HCT116 (cell line): ENCODE data around the gene CDKAL1. TPM values are rescaled to one million over a fixed set of nuclear protein-coding genes. Genes with fewer than 3 reads are reported as not detected.

Experiments used
- ATAC-seq: fragments of 200-7000 bp; cut with Tn5 transposase; 2 replicates; pipeline ENCODE4 v1.9.1; 2020; ENCODE audit warnings: mild to moderate bottlenecking, moderate library complexity
- BruUV-seq: library from RNA; stranded (reverse); fragments of 400-500 nt; replicated peaks from 2 replicates; lab custom pipeline; 2021; lab: Mats Ljungman, UMichigan
- CTCF ChIA-PET: fragments of 300-600 bp; sonication (Branson Sonifier 250); formaldehyde crosslinking; loops from one replicate; lab custom pipeline; 2021; ENCODE audit warnings: antibody characterized with exemption; lab: Charles Lee
- POLR2A ChIA-PET: fragments of 300-600, 350-600 bp; sonication (Branson Sonifier 250); formaldehyde crosslinking; loops from one replicate; lab custom pipeline; 2021; ENCODE audit warnings: antibody characterized with exemption; lab: Charles Lee
- RAD21 ChIA-PET, 2 experiments: fragments of 300-600 bp; sonication (Branson Sonifier 250); formaldehyde crosslinking; loops; one replicate each; lab custom pipeline; 2023; ENCODE audit warnings: low total read pairs in 2 of 2; ENCODE audit not compliant: uncharacterized antibody in 2 of 2, unreplicated experiment in 2 of 2, low non-redundant PET in 1 of 2; lab: Charles Lee
- DNase-seq: peaks from one replicate; pipeline ENCODE4 v3.0.0-alpha.2; 2010; ENCODE audit warnings: low read depth, low spot score
- H2AFZ ChIP-seq: fragments of 200-600 bp; shearing (Covaris generic), sonication (generic); 2 replicates; pipeline ENCODE4 v1.6.1; 2017; ENCODE audit warnings: low read depth, mixed run types, mixed read lengths, antibody characterized with exemption, low read length; ENCODE audit not compliant: poor library complexity, severe bottlenecking
- H3K27ac ChIP-seq: 2 replicates; pipeline ENCODE4 v1.5.1; 2012; ENCODE audit warnings: low read depth, low read length
- H3K27me3 ChIP-seq: fragments of 200-600 bp; sonication (generic); 2 replicates; pipeline ENCODE4 v1.6.1; 2016; ENCODE audit warnings: mixed run types, low read length, mixed read lengths; ENCODE audit not compliant: insufficient read depth
- H3K36me3 ChIP-seq, 2 experiments: fragments of 200-500 bp in 1 of 2; fragments of 200-600 bp in 1 of 2; sonication (Bioruptor generic) in 1 of 2; sonication (generic) in 1 of 2; 2 replicates each; pipeline versions ENCODE4 v1.5.1 to v1.6.1; 2014 to 2016; ENCODE audit warnings: low read length in 2 of 2, inconsistent platforms in 1 of 2, mixed read lengths in 1 of 2, mixed run types in 1 of 2; ENCODE audit not compliant: insufficient read depth in 2 of 2, control insufficient read depth in 1 of 2
- H3K4me1 ChIP-seq, 2 experiments: fragments of 200-600 bp in 1 of 2; sonication (generic) in 1 of 2; 2 replicates each; pipeline versions ENCODE4 v1.5.1 to v1.6.1; 2012 to 2017; ENCODE audit warnings: low read length in 2 of 2, inconsistent platforms in 1 of 2, mild to moderate bottlenecking in 1 of 2, mixed read lengths in 1 of 2, mixed run types in 1 of 2, moderate library complexity in 1 of 2; ENCODE audit not compliant: insufficient read depth in 2 of 2, control insufficient read depth in 1 of 2
- H3K4me2 ChIP-seq: fragments of 200-600 bp; sonication (generic); 2 replicates; pipeline ENCODE4 v1.6.1; 2017; ENCODE audit warnings: mixed run types, low read length, mixed read lengths
- H3K4me3 ChIP-seq, 2 experiments: fragments of 200-600 bp in 1 of 2; sonication (generic) in 1 of 2; replicated peaks in 1 of 2; 2 replicates each; pipeline ENCODE4 v1.5.1; 2011 to 2016; ENCODE audit warnings: low read length in 2 of 2, control low read depth in 1 of 2, low read depth in 1 of 2, mild to moderate bottlenecking in 1 of 2, mixed read lengths in 1 of 2, mixed run types in 1 of 2
- H3K79me2 ChIP-seq: fragments of 200-600 bp; sonication (generic); 2 replicates; pipeline ENCODE4 v1.6.1; 2017; ENCODE audit warnings: mild to moderate bottlenecking, mixed run types, low read length, moderate library complexity, mixed read lengths; ENCODE audit not compliant: insufficient read depth
- H3K9ac ChIP-seq: fragments of 200-600 bp; sonication (generic); 2 replicates; pipeline ENCODE4 v1.6.1; 2016; ENCODE audit warnings: low read length, mixed read lengths
- H3K9me2 ChIP-seq: fragments of 200-600 bp; sonication (generic), shearing (Covaris generic); 2 replicates; pipeline ENCODE4 v1.6.1; 2017; ENCODE audit warnings: mixed run types, mild to moderate bottlenecking, moderate library complexity; ENCODE audit not compliant: insufficient read depth
- H3K9me3 ChIP-seq, 2 experiments: fragments of 200-500 bp in 1 of 2; fragments of 200-600 bp in 1 of 2; sonication (Bioruptor generic) in 1 of 2; sonication (generic) in 1 of 2; 2 replicates each; pipeline ENCODE4 v1.6.1; 2014 to 2017; ENCODE audit warnings: low read length in 2 of 2, mixed read lengths in 2 of 2, inconsistent platforms in 1 of 2, low read depth in 1 of 2, mild to moderate bottlenecking in 1 of 2, mixed run types in 1 of 2, moderate library complexity in 1 of 2; ENCODE audit not compliant: control insufficient read depth in 1 of 2, insufficient read depth in 1 of 2
- H4K20me1 ChIP-seq: fragments of 200-600 bp; sonication (generic), shearing (Covaris generic); 2 replicates; pipeline ENCODE4 v1.6.1; 2017; ENCODE audit warnings: mixed run types, mild to moderate bottlenecking, moderate library complexity; ENCODE audit not compliant: insufficient read depth
- ATF3 ChIP-seq: IDR thresholded peaks from 2 replicates; pipeline ENCODE4 v1.6.1; 2012
- ELF1 ChIP-seq: IDR thresholded peaks from 2 replicates; pipeline ENCODE4 v1.6.1; 2012; ENCODE audit warnings: low read depth, borderline replicate concordance
- EZH2phosphoT487 ChIP-seq: fragments of 200-600 bp; IDR thresholded peaks from 2 replicates; pipeline ENCODE4 v1.6.1; 2018; ENCODE audit warnings: antibody characterized with exemption, borderline replicate concordance
- JUND ChIP-seq: IDR thresholded peaks from 2 replicates; pipeline ENCODE4 v1.6.1; 2012
- POLR2A ChIP-seq: IDR thresholded peaks from 2 replicates; pipeline ENCODE4 v1.7.0; 2011; ENCODE audit warnings: borderline replicate concordance; ENCODE audit not compliant: insufficient read depth, insufficient read length; ENCODE audit errors: extremely low read depth
- ZNF274 ChIP-seq: fragments of 200-500 bp; sonication (Bioruptor generic); IDR thresholded peaks from 2 replicates; pipeline ENCODE4 v1.6.1; 2014; ENCODE audit warnings: mild to moderate bottlenecking, low read depth, low read length, inconsistent platforms
- intact Hi-C: fragments of 100-400 bp; cut with micrococcal nuclease; formaldehyde crosslinking; loops from 2 replicates; pipeline ENCODE4 v1.10.0; 2022
- total RNA-seq: library from RNA; stranded (reverse); gene quantifications from one replicate; pipeline ENCODE4 v1.2.1, GENCODE V29; 2021; ENCODE audit not compliant: unreplicated experiment

Gene CDKAL1
- total RNA-seq, 1 experiment from 2014 or later = 14.9 TPM

- no peak overlapping the region for H3K4me2 ChIP-seq
- ChIA-PET CTCF (no interaction called here), POLR2A (no interaction called here)
- no peaks in the 10 kb centered on the region; the same call in 1 of the 2 replicates for H3K79me2 ChIP-seq
- no peak overlapping the region for H2AFZ ChIP-seq
- intact Hi-C loops = no loop called here
- H3K9me3 ChIP-seq = no peaks in the 10 kb centered on the region
- H3K36me3 ChIP-seq = no peaks in the 10 kb centered on the region
- no peak for DNase-seq
- H3K27me3 ChIP-seq = no peaks in the 10 kb centered on the region
- no peak for ATAC-seq
- no peaks in the 10 kb centered on the region for H3K4me1 ChIP-seq
- H3K27ac ChIP-seq = no peak overlapping the region
- no peak for TF ChIP-seq ZNF274
- TF ChIP-seq JUND = no peak
- TF ChIP-seq ELF1 = no peak
- TF ChIP-seq, all 23 proteins: peak for 0
- RAD21 ChIA-PET = no interaction called here
- Histone ChIP-seq H4K20me1 (no peaks in the 10 kb centered on the region), H3K9me2 (no peaks in the 10 kb centered on the region), H3K4me3 (no peak overlapping the region), H3K9ac (no peak overlapping the region)
- no TSS peak for BruUV-seq
These were observed 177.3 kb downstream of the CDKAL1 start for GRCh38 chr6:20711518-20711917.

DNA sequence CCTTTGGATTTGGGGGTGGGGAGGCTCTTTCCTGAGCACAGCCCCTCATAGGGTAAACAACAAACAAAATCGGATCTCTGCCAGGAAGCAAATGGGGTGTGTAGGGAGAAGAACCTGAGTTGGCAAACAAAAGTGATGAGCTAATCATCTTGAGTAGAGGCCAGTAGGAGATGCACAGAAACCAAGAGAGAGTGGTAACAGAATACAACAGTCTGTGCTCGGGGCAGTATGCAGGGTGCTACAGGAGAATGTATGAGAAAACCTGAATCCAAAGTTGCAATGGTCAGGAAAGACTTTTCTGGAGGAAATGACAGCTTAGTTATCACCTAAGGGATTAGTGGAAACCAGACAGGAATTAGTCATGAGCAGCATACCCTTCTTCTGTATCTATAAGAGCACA lies 177.8 kb downstream of the CDKAL1 start:
- Histone ChIP-seq H2AFZ (no peak overlapping the region), H3K4me3 (no peak overlapping the region), H3K4me1 (no peaks in the 10 kb centered on the region), H3K9ac (no peak overlapping the region), H3K27ac (no peak overlapping the region), H3K9me2 (no peaks in the 10 kb centered on the region), H3K27me3 (no peaks in the 10 kb centered on the region), H3K4me2 (no peak overlapping the region), H3K36me3 (no peaks in the 10 kb centered on the region), H3K79me2 (no peaks in the 10 kb centered on the region; the same call in 1 of the 2 replicates), H4K20me1 (no peaks in the 10 kb centered on the region), H3K9me3 (no peaks in the 10 kb centered on the region)
- intact Hi-C loops = no loop called here
- no peak for TF ChIP-seq ZNF274
- no peak for TF ChIP-seq ELF1
- no peak for TF ChIP-seq EZH2phosphoT487
- no peak for TF ChIP-seq POLR2A
- no peak for TF ChIP-seq JUND
- no peak for TF ChIP-seq ATF3
- BruUV-seq = no TSS peak
- ChIA-PET CTCF (no interaction called here), POLR2A (no interaction called here), RAD21 (no interaction called here)
- DNase-seq (no peak), ATAC-seq (no peak)
